T-cell (primary cell): ENCODE measurements around the gene MYMX. TPM values are rescaled to one million over a fixed set of nuclear protein-coding genes. Genes with fewer than 3 reads are reported as not detected.

Experiments used
- ATAC-seq, 4 experiments: fragments of 200-7000 bp in 3 of 4; fragments of 150-1000 bp in 1 of 4; cut with Tn5 transposase; replicated peaks in 1 of 4; 1 replicate in 3 of 4; 2 replicates in 1 of 4; pipeline ENCODE4 v1.10.0; 2021; ENCODE audit warnings: moderate library complexity in 3 of 4, mild to moderate bottlenecking in 2 of 4, moderate number of reproducible peaks in 1 of 4
- CTCF ChIA-PET, 2 donors: fragments of 300-600 bp; sonication (Branson Sonifier 250); formaldehyde crosslinking; loops; one replicate each; lab custom pipeline; 2022; ENCODE audit warnings: antibody characterized with exemption in 2 of 2; lab: Charles Lee
- POLR2A ChIA-PET, 2 donors: fragments of 300-600 bp; sonication (Branson Sonifier 250); formaldehyde crosslinking; loops; one replicate each; lab custom pipeline; 2022; ENCODE audit warnings: antibody characterized with exemption in 2 of 2; lab: Charles Lee
- DNase-seq, 35 experiments: peaks; one replicate each; pipeline versions ENCODE4 v3.0.0 to v3.0.0-alpha.2; 2013 to 2023
- H3K27ac ChIP-seq: one replicate; pipeline ENCODE4 v1.5.1; 2013; ENCODE audit warnings: low read length
- H3K27me3 ChIP-seq, 2 experiments: replicated peaks in 1 of 2; 1 replicate in 1 of 2; 2 replicates in 1 of 2; pipeline versions ENCODE4 v1.6.1 to v1.7.0; 2013; ENCODE audit warnings: low read length in 1 of 2, mixed read lengths in 1 of 2; ENCODE audit not compliant: control insufficient read depth in 2 of 2, insufficient read depth in 2 of 2; ENCODE audit errors: extremely low read depth in 1 of 2
- H3K36me3 ChIP-seq, 2 donors: 1 replicate in 1 of 2; 2 replicates in 1 of 2; pipeline versions ENCODE4 v1.6.1 to v1.7.0; 2013; ENCODE audit warnings: low read length in 1 of 2; ENCODE audit not compliant: control insufficient read depth in 2 of 2, insufficient read depth in 1 of 2; ENCODE audit errors: extremely low read depth in 1 of 2
- H3K4me1 ChIP-seq, 2 experiments: 1 replicate in 1 of 2; 2 replicates in 1 of 2; pipeline versions ENCODE4 v1.6.1 to v1.7.0; 2013; ENCODE audit warnings: low read length in 2 of 2, mixed read lengths in 1 of 2; ENCODE audit not compliant: insufficient read depth in 2 of 2, control insufficient read depth in 1 of 2; ENCODE audit errors: extremely low read depth in 1 of 2
- H3K4me3 ChIP-seq, 2 donors: 1 replicate in 1 of 2; 2 replicates in 1 of 2; pipeline versions ENCODE4 v1.5.1 to v1.7.0; 2013; ENCODE audit warnings: mild to moderate bottlenecking in 2 of 2, low read length in 1 of 2, moderate library complexity in 1 of 2; ENCODE audit not compliant: control insufficient read depth in 1 of 2; ENCODE audit errors: extremely low read depth in 1 of 2
- H3K9me3 ChIP-seq: 2 replicates; pipeline ENCODE4 v1.7.0; 2013
- H3K27ac Mint-ChIP-seq, 2 donors: one replicate each; pipeline ENCODE4 v1.8.0; 2020 to 2021; ENCODE audit warnings: mild to moderate bottlenecking in 2 of 2, mixed read lengths in 2 of 2
- H3K27me3 Mint-ChIP-seq, 2 donors: one replicate each; pipeline ENCODE4 v1.8.0; 2021 to 2022; ENCODE audit warnings: mixed read lengths in 2 of 2
- H3K36me3 Mint-ChIP-seq: one replicate; pipeline ENCODE4 v1.8.0; 2021; ENCODE audit warnings: mixed read lengths
- H3K4me1 Mint-ChIP-seq, 3 donors: one replicate each; pipeline ENCODE4 v1.8.0; 2020 to 2022; ENCODE audit warnings: mixed read lengths in 3 of 3, mild to moderate bottlenecking in 1 of 3
- H3K4me3 Mint-ChIP-seq, 3 donors: one replicate each; pipeline ENCODE4 v1.8.0; 2020 to 2022; ENCODE audit warnings: mild to moderate bottlenecking in 3 of 3, mixed read lengths in 3 of 3, moderate library complexity in 3 of 3
- H3K9me3 Mint-ChIP-seq, 3 donors: one replicate each; pipeline ENCODE4 v1.8.0; 2020 to 2022; ENCODE audit warnings: mixed read lengths in 3 of 3
- WGBS: methylation state at CpG from one replicate; pipeline ENCODE4 v1.1.5; 2013; ENCODE audit warnings: missing lambda C conversion rate; ENCODE audit not compliant: insufficient coverage; 5-methylcytosine and 5-hydroxymethylcytosine counted together
- total RNA-seq, 35 experiments: library from RNA in 6 of 35; stranded (reverse) in 6 of 35; fragments of 120-200 nt in 1 of 35; gene quantifications; one replicate each; pipeline versions ENCODE4 v1.2.1 to v1.2.4 and lab custom pipeline; 2013 to 2026

MYMX gene
- total RNA-seq, 5 donors from 2014 or later (not counting 1 experiment from before 2014, with no cell fraction given) = not detected

GRCh38 chr6:44227148-44227793 lies 10.5 kb downstream of the MYMX start:
- H3K4me1 Mint-ChIP-seq = peaks cover 13 to 18% (median 17%) of the 10 kb centered on the region in 3 donors

GRCh38 chr6:44228031-44228430 lies 11.3 kb downstream of the MYMX start:
- ChIA-PET CTCF (interaction anchor here in 1 of 2 donors (1.3 kb wide), 1 partner anchor 15 kb away, joined by 4 read pairs; no protein-coding TSS in a partner anchor), POLR2A (no interaction called here)
- ATAC-seq (no peak), DNase-seq (no peak)
- H3K36me3 ChIP-seq = no peaks in the 10 kb centered on the region
- no peaks in the 10 kb centered on the region for H3K36me3 Mint-ChIP-seq
- H3K9me3 ChIP-seq = no peaks in the 10 kb centered on the region
- no peak overlapping the region for H3K4me3 Mint-ChIP-seq
- no peaks in the 10 kb centered on the region for H3K9me3 Mint-ChIP-seq
- H3K27me3 ChIP-seq = peaks cover 0 to 6% of the 10 kb centered on the region in 2 experiments
- WGBS = 100% methylated on average over 1 of the region's 6 CpGs
- H3K27me3 Mint-ChIP-seq = no peaks in the 10 kb centered on the region
- H3K27ac Mint-ChIP-seq = no peak overlapping the region
- H3K4me1 ChIP-seq = peaks cover 3 to 14% of the 10 kb centered on the region in 2 experiments
- H3K4me3 ChIP-seq = no peak overlapping the region
- H3K27ac ChIP-seq = no peak overlapping the region
- H3K4me1 Mint-ChIP-seq = peaks cover 8 to 11% (median 10%) of the 10 kb centered on the region in 3 donors

More at GRCh38 chr6:44227148-44227793, 10.5 kb downstream of the MYMX start:
- Histone ChIP-seq H3K9me3 (no peaks in the 10 kb centered on the region), H3K4me1 (peaks cover 5 to 20% of the 10 kb centered on the region in 2 experiments), H3K27ac (no peak overlapping the region), H3K36me3 (no peaks in the 10 kb centered on the region), H3K27me3 (peaks cover 0 to 12% of the 10 kb centered on the region in 2 experiments), H3K4me3 (no peak overlapping the region)
- POLR2A ChIA-PET = interaction anchor here in 1 of 2 donors (0.6 kb wide), 2 partner anchors 8 to 41 kb away, joined by 3 read pairs; no protein-coding TSS in a partner anchor
- no peaks in the 10 kb centered on the region for H3K36me3 Mint-ChIP-seq
- no peak overlapping the region for H3K27ac Mint-ChIP-seq
- ATAC-seq = no peak
- no peaks in the 10 kb centered on the region for H3K27me3 Mint-ChIP-seq
- CTCF ChIA-PET = interaction anchor here in 1 of 2 donors (1.3 kb wide), 1 partner anchor 16 kb away, joined by 4 read pairs; no protein-coding TSS in a partner anchor
- 100% methylated on average over 3 of the region's 7 CpGs for WGBS
- no peak for DNase-seq
- H3K4me3 Mint-ChIP-seq = no peak overlapping the region
- H3K9me3 Mint-ChIP-seq = no peaks in the 10 kb centered on the region

GRCh38 chr6:44228433-44228832 lies 11.7 kb downstream of the MYMX start:
- Mint-ChIP-seq H3K9me3 (no peaks in the 10 kb centered on the region), H3K4me1 (peaks cover 8 to 10% (median 8%) of the 10 kb centered on the region in 3 donors), H3K27ac (no peak overlapping the region), H3K4me3 (no peak overlapping the region), H3K36me3 (no peaks in the 10 kb centered on the region), H3K27me3 (no peaks in the 10 kb centered on the region)
- POLR2A ChIA-PET = no interaction called here
- peaks cover 3 to 12% of the 10 kb centered on the region in 2 experiments for H3K4me1 ChIP-seq
- H3K27me3 ChIP-seq = peaks cover 0 to 5% of the 10 kb centered on the region in 2 experiments
- H3K27ac ChIP-seq = no peak overlapping the region
- H3K9me3 ChIP-seq = no peaks in the 10 kb centered on the region
- ATAC-seq (no peak), DNase-seq (no peak)
- H3K4me3 ChIP-seq = no peak overlapping the region
- CTCF ChIA-PET = interaction anchor here in 1 of 2 donors (1.3 kb wide), 1 partner anchor 14 kb away, joined by 4 read pairs; no protein-coding TSS in a partner anchor
- WGBS = 96% methylated on average over 7 of the region's 7 CpGs
- H3K36me3 ChIP-seq = no peaks in the 10 kb centered on the region

- H3K4me3 Mint-ChIP-seq = no peak overlapping the region
- H3K9me3 ChIP-seq = no peaks in the 10 kb centered on the region
- WGBS = 83% methylated on average over 3 of the region's 5 CpGs
- H3K27me3 ChIP-seq = peaks cover 0 to 5% of the 10 kb centered on the region in 2 experiments
- peaks cover 7 to 10% (median 8%) of the 10 kb centered on the region in 3 donors for H3K4me1 Mint-ChIP-seq
- H3K27ac ChIP-seq = no peak overlapping the region
- ChIA-PET POLR2A (no interaction called here), CTCF (no interaction called here)
- peaks cover 3 to 9% of the 10 kb centered on the region in 2 experiments for H3K4me1 ChIP-seq
- H3K27ac Mint-ChIP-seq = no peak overlapping the region
- H3K36me3 ChIP-seq = no peaks in the 10 kb centered on the region
- H3K4me3 ChIP-seq = no peak overlapping the region
- no peaks in the 10 kb centered on the region for H3K9me3 Mint-ChIP-seq
- DNase-seq = no peak
- no peaks in the 10 kb centered on the region for H3K36me3 Mint-ChIP-seq
- no peak for ATAC-seq
- no peaks in the 10 kb centered on the region for H3K27me3 Mint-ChIP-seq
These were observed 12.1 kb downstream of the MYMX start for GRCh38 chr6:44228836-44229235.

- no peak overlapping the region for H3K4me3 Mint-ChIP-seq
- 95% methylated on average over 11 of the region's 11 CpGs for WGBS
- ATAC-seq = no peak
These were observed 12.8 kb downstream of the MYMX start for GRCh38 chr6:44229376-44230033.

GRCh38 chr6:44230034-44230675 lies 13.4 kb downstream of the MYMX start:
- no peak overlapping the region for H3K27ac ChIP-seq
- ATAC-seq = no peak
- Mint-ChIP-seq H3K9me3 (no peaks in the 10 kb centered on the region), H3K36me3 (no peaks in the 10 kb centered on the region), H3K4me3 (no peak overlapping the region), H3K4me1 (no peaks in the 10 kb centered on the region), H3K27me3 (no peaks in the 10 kb centered on the region), H3K27ac (no peak overlapping the region)
- no peak for DNase-seq
- 100% methylated on average over 2 of the region's 10 CpGs for WGBS
- H3K9me3 ChIP-seq = no peaks in the 10 kb centered on the region
- H3K27me3 ChIP-seq = peaks cover 0 to 5% of the 10 kb centered on the region in 2 experiments
- ChIA-PET POLR2A (no interaction called here), CTCF (no interaction called here)
- H3K4me3 ChIP-seq = no peak overlapping the region
- H3K4me1 ChIP-seq = no peaks in the 10 kb centered on the region
- H3K36me3 ChIP-seq = no peaks in the 10 kb centered on the region

More at GRCh38 chr6:44229376-44230033, 12.8 kb downstream of the MYMX start:
- no peaks in the 10 kb centered on the region for H3K36me3 Mint-ChIP-seq
- H3K9me3 ChIP-seq = no peaks in the 10 kb centered on the region
- H3K36me3 ChIP-seq = no peaks in the 10 kb centered on the region
- POLR2A ChIA-PET = no interaction called here
- peaks cover under 1 to 3% (median 2%) of the 10 kb centered on the region in 3 donors for H3K4me1 Mint-ChIP-seq
- H3K27me3 Mint-ChIP-seq = no peaks in the 10 kb centered on the region
- H3K27me3 ChIP-seq = peaks cover 0 to 5% of the 10 kb centered on the region in 2 experiments
- H3K9me3 Mint-ChIP-seq = no peaks in the 10 kb centered on the region
- CTCF ChIA-PET = no interaction called here
- no peak for DNase-seq
- no peak overlapping the region for H3K4me3 ChIP-seq
- H3K27ac Mint-ChIP-seq = no peak overlapping the region
- peaks cover 0 to 3% of the 10 kb centered on the region in 2 experiments for H3K4me1 ChIP-seq
- H3K27ac ChIP-seq = no peak overlapping the region
